Activated naive CD4-positive, alpha-beta T cell treated with anti-CD3 and anti-CD28 coated beads, Interleukin-2, amount 50 U/mL, for 72 hours (primary cell): ENCODE measurements around the gene TGIF2. TPM values are rescaled to one million over a fixed set of nuclear protein-coding genes. Genes with fewer than 3 reads are reported as not detected.
A peak's percentile ranks its signal among the peaks of the same experiment; 100 is the strongest.
"Not testable (repeated sequence)": the region's sequence is repeated elsewhere in the genome, so short reads cannot be mapped to it uniquely, and the experiment has no call there.

ENCODE experiments used
- ATAC-seq, 2 donors: fragments of 150-1000 bp; cut with Tn5 transposase; 2 replicates each; pipeline ENCODE4 v1.10.0; 2021; ENCODE audit warnings: mild to moderate bottlenecking in 2 of 2, moderate library complexity in 2 of 2
- DNase-seq, 2 donors: peaks; one replicate each; pipeline ENCODE4 v3.0.0; 2021 to 2022; ENCODE audit warnings: low spot score in 2 of 2
- H3K27ac Mint-ChIP-seq, 2 donors: one replicate each; pipeline ENCODE4 v1.8.0; 2022; ENCODE audit warnings: mild to moderate bottlenecking in 2 of 2, mixed read lengths in 2 of 2
- H3K36me3 Mint-ChIP-seq, 2 donors: one replicate each; pipeline ENCODE4 v1.8.0; 2022; ENCODE audit warnings: mixed read lengths in 2 of 2
- H3K9me3 Mint-ChIP-seq, 2 donors: one replicate each; pipeline ENCODE4 v1.8.0; 2022; ENCODE audit warnings: mixed read lengths in 2 of 2
- total RNA-seq, 2 donors: library from RNA; stranded (reverse); gene quantifications; one replicate each; pipeline ENCODE4 v1.2.3, GENCODE V29; 2022

Gene TGIF2
- total RNA-seq, 2 donors from 2014 or later: 33.7 to 52.6 TPM

GRCh38 chr20:36591281-36591680 lies 17.9 kb downstream of the TGIF2 start:
- ATAC-seq (no peak), DNase-seq (no peak)
- Mint-ChIP-seq H3K36me3 (peaks cover 6 to 50% of the 10 kb centered on the region in 2 donors), H3K9me3 (no peaks in the 10 kb centered on the region), H3K27ac (peak overlapping the region in 1 of 2 donors; percentile 71)

- H3K36me3 Mint-ChIP-seq: peaks cover 6 to 44% of the 10 kb centered on the region in 2 donors
- DNase-seq (no peak), ATAC-seq (peak; percentile 58 to 64)
- no peaks in the 10 kb centered on the region for H3K9me3 Mint-ChIP-seq
- peak overlapping the region; percentile 66 to 71 for H3K27ac Mint-ChIP-seq
Measured at GRCh38 chr20:36591854-36592641, 18.7 kb downstream of the TGIF2 start.

- ATAC-seq (no peak), DNase-seq (no peak)
- no peaks in the 10 kb centered on the region for H3K9me3 Mint-ChIP-seq
- H3K36me3 Mint-ChIP-seq: peaks cover 6 to 36% of the 10 kb centered on the region in 2 donors
- no peak overlapping the region for H3K27ac Mint-ChIP-seq
Measured at GRCh38 chr20:36593347-36593929, 20.0 kb downstream of the TGIF2 start.

- H3K27ac Mint-ChIP-seq: no peak overlapping the region
- peak in 1 of 2 donors; percentile 20 for ATAC-seq
- DNase-seq: no peak
Measured at GRCh38 chr20:36599912-36600345, 26.5 kb downstream of the TGIF2 start.

GRCh38 chr20:36601540-36601939 lies 28.1 kb downstream of the TGIF2 start:
- Mint-ChIP-seq H3K27ac (peak overlapping the region; percentile 9 to 53), H3K36me3 (peaks cover 8 to 10% of the 10 kb centered on the region in 2 donors), H3K9me3 (no peaks in the 10 kb centered on the region)
- ATAC-seq: no peak
- no peak for DNase-seq

More at GRCh38 chr20:36599912-36600345, 26.5 kb downstream of the TGIF2 start:
- Mint-ChIP-seq H3K9me3 (no peaks in the 10 kb centered on the region), H3K36me3 (peaks cover 0 to 6% of the 10 kb centered on the region in 2 donors)

GRCh38 chr20:36604952-36605398 lies 31.6 kb downstream of the TGIF2 start:
- Mint-ChIP-seq H3K36me3 (peaks cover 20 to 26% of the 10 kb centered on the region in 2 donors), H3K27ac (peak overlapping the region; percentile 93 to 96), H3K9me3 (no peaks in the 10 kb centered on the region)
- DNase-seq (peak; percentile 44 to 70), ATAC-seq (peak; percentile 27 to 39)

- Mint-ChIP-seq H3K36me3 (peaks cover 20 to 26% of the 10 kb centered on the region in 2 donors), H3K27ac (peak within 1 kb of the TSS; percentile 96 to 98), H3K9me3 (no peaks in the 10 kb centered on the region)
- ATAC-seq: peak; percentile 92 to 93
- peak; percentile 99 to 100 for DNase-seq
Measured at GRCh38 chr20:36605399-36606157, 32.2 kb downstream of the TGIF2 start, which contains the start of gene RAB5IF. TSS of gene RAB5IF (plus strand) at chr20:36605779. CDS start at chr20:36605952, 173 bp downstream.

- Mint-ChIP-seq H3K27ac (peak overlapping the region; percentile 96 to 98), H3K36me3 (peaks cover 20 to 26% of the 10 kb centered on the region in 2 donors), H3K9me3 (no peaks in the 10 kb centered on the region)
- ATAC-seq (no peak), DNase-seq (no peak)
Measured at GRCh38 chr20:36606158-36607066, 33.0 kb downstream of the TGIF2 start.

GRCh38 chr20:36607586-36608387 lies 34.4 kb downstream of the TGIF2 start:
- Mint-ChIP-seq H3K27ac (peak overlapping the region; percentile 96 to 98), H3K9me3 (no peaks in the 10 kb centered on the region), H3K36me3 (peaks cover 20 to 26% of the 10 kb centered on the region in 2 donors)
- DNase-seq: no peak
- ATAC-seq: no peak

- ATAC-seq, H3K9me3 Mint-ChIP-seq, DNase-seq: not testable (repeated sequence)
- peak overlapping the region in 1 of 2 donors; percentile 74 for H3K27ac Mint-ChIP-seq
- H3K36me3 Mint-ChIP-seq: peaks cover 20 to 26% of the 10 kb centered on the region in 2 donors
Measured at GRCh38 chr20:36608388-36608728, 35.0 kb downstream of the TGIF2 start.

- no peaks in the 10 kb centered on the region for H3K9me3 Mint-ChIP-seq
- no peak overlapping the region for H3K27ac Mint-ChIP-seq
- DNase-seq (no peak), ATAC-seq (no peak)
- peaks cover 16 to 17% of the 10 kb centered on the region in 2 donors for H3K36me3 Mint-ChIP-seq
Measured at GRCh38 chr20:36611625-36612024, 38.2 kb downstream of the TGIF2 start.

- peaks cover 5 to 7% of the 10 kb centered on the region in 2 donors for H3K36me3 Mint-ChIP-seq
- ATAC-seq (no peak), DNase-seq (no peak)
- H3K27ac Mint-ChIP-seq: peak overlapping the region; percentile 49 to 87
- no peaks in the 10 kb centered on the region for H3K9me3 Mint-ChIP-seq
Measured at GRCh38 chr20:36613974-36614373, 40.6 kb downstream of the TGIF2 start.

GRCh38 chr20:36614781-36615557 lies 41.6 kb downstream of the TGIF2 start:
- Mint-ChIP-seq H3K36me3 (peaks cover 0 to 7% of the 10 kb centered on the region in 2 donors), H3K9me3 (no peaks in the 10 kb centered on the region), H3K27ac (peak overlapping the region; percentile 49 to 87)
- ATAC-seq: peak; percentile 14 to 39
- no peak for DNase-seq

GRCh38 chr20:36620917-36621316 lies 47.5 kb downstream of the TGIF2 start:
- Mint-ChIP-seq H3K9me3 (no peaks in the 10 kb centered on the region), H3K27ac (peak overlapping the region; percentile 11 to 57), H3K36me3 (peaks cover 0 to 20% of the 10 kb centered on the region in 2 donors)
- ATAC-seq (no peak), DNase-seq (no peak)
